GM19438 (cell line): Measurements from ENCODE around the gene EVC.
"Not testable (repeated sequence)": the region's sequence is repeated elsewhere in the genome, so short reads cannot be mapped to it uniquely, and the experiment has no call there.

ENCODE experiments used
- ATAC-seq: cut with Tn5 transposase; IDR thresholded peaks from one replicate; pipeline ENCODE4 v1.9.1; 2021; ENCODE audit warnings: low read depth; ENCODE audit not compliant: unreplicated experiment

Gene EVC

DNA sequence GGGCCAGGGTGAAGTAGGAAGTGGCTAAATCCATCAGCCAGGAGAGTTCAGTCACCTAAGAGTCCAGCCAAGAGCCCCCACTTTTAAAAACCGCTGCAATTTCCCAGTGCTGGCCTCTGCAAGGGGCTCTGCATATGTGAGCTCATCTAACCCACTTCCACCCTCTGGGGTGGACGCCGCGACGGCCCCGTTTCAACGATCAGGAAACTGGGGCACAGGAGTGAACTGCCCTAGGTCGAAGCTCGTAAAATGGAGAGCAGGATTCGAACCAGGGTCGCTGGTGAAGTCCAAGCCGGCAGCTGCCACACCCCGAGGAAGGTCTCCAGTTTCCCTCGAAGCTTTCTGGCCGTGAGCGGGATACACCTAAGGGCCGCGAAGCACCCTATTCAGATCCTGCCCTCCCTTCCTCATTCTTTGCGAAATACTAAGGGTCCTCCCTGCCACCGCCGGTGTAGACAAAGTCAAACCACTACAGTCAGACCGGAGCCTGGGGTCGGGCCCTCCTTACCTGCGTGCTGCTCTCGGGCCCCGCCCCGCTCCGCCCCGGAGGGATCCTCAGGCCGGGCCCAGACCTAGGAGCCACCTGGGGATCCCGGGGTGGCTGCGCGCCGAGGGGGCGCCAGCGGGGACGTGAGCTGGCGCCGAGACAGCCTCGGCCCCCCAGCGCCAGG lies 3.1 kb upstream of the EVC start:
- ATAC-seq = peak; percentile 40

GRCh38 chr4:5708449-5709206 lies 2.4 kb upstream of the EVC start, which contains the start of gene EVC2:
TSS of gene EVC2 (minus strand) at chr4:5708559. CDS start at chr4:5708513, 46 bp downstream.
- ATAC-seq = peak; percentile 44

GRCh38 chr4:5709207-5709575 lies 1.8 kb upstream of the EVC start:
- no peak for ATAC-seq

DNA sequence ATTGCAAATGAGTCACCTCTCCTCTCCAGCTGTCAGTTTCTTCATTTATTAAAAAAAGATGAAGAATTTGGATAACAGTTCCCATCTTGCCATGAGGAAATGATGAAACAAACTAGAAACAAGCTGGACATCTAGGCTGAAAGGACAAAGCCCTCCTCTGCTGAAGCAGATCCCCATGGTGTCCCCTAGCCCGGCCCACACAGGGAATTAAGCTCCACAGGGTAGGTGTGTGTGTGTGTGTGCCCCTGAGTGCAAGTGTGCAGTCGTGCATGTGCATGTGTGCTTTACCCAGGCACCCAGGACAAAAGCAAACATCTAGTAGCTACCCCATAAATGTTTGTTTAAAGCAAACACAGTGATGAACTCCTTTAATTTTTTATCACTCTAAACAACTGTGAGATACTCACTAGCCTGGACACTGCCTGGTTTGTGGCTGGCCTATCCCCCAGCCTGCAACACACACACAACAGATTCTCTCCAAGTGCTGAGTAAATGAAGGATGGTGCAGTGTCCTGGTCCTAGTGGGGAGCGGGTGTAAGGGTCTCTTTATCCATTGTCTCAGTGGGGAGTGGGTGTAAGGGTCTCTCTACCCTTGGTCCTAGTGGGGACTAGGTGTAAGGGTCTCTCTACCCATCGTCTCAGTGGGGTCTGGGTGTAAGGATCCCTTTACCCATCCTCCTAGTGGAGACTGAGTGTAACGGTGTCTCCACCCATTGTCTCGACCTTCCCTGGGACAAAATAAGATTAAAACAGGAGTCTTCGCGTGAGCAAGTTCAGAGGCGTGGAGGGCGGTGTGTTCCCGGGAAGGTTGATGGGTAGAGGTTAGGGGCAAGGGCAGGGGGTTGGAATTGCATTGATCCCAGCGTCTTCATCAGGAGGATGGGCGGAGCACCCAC lies 688 bp upstream of the EVC start:
- no peak for ATAC-seq

- no peak for ATAC-seq
Measured at GRCh38 chr4:5711479-5712184, 631 bp downstream of the EVC start.

DNA sequence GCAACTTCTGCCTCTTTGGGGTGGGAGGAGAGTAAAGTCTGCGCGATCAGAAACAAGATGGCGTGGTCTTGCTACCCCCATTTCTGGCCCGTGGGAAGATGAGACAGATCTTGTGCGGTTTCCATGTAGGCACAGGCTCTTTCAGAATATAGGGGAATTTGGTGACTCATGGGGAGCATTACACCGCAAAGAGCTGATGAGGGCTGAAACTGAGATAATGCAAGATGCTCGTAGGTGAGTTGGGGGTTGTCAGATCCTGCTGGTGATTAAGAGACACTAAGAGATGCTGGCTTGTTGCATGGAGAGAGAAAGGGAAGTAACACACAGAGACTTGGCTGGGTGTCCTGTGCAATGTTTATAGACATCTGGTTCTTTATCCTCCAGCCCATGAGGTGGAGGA lies 1.5 kb downstream of the EVC start:
- no peak for ATAC-seq

DNA sequence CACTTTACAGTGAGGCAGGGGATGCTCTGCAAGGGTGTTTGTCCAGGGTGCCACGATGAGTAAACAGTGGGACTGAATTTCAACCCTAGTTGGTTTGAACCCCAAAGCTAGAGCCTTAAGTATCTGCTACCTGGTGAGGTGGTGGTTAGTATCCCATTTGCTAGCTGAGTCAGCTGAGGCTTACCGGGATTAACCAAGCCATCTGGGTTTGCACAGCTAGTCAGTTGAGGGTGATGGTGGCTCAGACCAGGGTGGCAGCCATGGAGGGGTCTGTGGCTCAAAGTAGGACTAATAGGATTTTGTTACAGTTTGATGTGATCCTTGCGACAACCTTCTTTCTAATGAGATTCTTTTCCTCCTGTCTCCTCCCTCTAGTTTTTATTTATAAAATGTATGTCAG lies 1.9 kb downstream of the EVC start:
- no peak for ATAC-seq

- ATAC-seq = no peak
Measured at GRCh38 chr4:5713861-5714260, 2.9 kb downstream of the EVC start.

DNA sequence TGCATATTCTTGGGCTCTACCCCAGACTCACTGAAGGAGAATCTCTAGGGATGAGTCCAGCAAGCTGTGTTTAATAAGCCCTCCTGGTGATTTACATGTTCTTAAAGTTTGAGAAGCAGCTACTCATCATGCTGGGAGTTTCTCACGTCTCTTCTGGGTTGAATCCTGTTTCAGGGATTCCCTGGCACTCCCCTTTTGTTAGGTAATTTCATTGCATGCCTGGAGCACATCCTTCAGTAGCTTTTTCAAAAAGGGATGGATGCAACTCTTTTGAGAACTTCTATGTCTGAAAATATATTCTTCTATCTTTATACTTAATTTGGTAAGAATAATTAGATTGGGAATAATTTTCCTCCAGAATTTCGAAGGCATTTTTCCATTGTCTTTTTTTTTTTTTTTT lies 4.4 kb downstream of the EVC start:
- no peak for ATAC-seq

GRCh38 chr4:5716391-5716790 lies 5.4 kb downstream of the EVC start:
- ATAC-seq = no peak

DNA sequence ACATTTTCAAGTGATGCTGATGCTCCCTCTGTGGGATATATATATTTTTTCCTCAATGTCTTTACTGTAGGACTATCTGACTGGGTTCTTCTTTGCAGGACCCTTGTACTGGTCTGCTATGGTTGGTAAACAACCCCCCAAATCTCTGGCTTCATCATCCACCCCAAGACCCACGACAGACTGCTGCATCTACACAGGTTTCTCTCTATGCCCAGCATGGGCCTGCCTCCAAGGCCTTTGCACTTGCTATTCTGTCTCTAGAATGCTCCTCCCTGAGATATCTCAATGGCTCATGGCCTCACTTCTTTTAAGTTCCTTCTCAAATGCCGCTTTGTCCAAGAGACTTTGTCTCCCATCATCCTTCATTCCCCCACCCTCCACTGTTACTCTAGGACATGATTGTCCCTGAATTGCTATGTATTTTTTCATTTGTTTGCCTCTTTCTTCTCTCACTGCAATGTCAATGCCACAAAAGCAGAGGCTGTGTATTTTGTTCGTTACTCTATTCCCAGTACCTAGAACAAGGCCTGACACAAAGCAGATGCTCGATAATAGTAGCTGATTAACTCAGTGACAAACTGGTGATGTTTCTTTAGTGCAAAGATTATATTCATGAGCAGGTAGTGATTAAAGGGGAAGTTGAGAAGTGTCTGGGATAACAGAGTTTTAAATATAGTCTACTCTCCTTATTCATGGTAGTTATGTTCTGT lies 6.6 kb downstream of the EVC start:
- ATAC-seq = no peak

DNA sequence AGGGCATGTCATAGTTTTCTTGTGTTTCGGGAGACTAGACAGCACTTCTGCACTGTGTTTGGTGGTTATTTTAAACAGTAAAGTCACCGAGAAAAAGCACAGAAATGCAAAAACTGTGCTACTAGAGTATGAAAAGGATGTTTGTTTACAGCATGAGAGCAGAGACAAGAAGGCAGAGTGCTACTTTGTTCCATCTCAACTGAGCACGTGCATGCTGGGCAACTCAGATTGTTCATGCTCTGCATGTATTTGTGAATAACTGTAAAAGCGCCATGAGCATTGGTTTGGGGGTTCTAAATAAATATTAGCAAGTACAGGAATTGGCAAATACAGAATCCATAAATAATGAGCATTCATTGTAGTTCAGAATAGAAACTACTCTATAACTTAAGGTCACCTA lies 7.4 kb downstream of the EVC start:
- no peak for ATAC-seq

DNA sequence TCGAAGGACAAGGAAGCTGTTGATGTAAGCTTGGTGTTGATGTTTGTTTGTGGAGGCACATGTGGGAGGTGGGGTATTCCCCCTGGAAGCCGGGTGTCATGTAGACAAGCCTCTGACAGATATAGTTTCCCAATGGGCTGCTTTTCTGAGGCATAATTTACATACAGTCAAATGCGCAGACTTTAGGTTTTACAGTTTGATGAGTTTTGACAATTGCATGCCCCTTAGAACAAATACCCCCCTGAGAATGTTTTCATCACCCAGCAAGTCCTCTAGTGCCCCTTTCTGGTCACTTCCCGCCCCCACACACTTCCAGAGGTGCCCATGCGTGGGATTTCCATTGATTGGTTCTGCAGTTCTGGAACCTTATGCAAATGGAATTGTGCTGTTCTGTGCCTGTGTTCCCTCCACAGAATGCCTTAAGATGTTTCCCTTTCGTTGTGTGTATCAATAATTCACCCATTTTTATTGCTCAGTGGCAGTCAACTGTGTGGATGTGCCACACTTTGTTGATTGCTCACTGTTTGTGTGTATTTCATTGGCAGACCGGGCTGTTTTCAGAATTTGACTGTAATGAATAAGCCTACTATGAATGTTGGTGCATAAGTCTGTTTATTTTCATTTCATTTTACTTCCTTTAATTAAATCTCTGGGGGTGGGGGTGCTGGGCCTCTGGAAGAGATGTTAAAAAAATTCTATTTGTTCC lies 8.5 kb downstream of the EVC start:
- no peak for ATAC-seq

DNA sequence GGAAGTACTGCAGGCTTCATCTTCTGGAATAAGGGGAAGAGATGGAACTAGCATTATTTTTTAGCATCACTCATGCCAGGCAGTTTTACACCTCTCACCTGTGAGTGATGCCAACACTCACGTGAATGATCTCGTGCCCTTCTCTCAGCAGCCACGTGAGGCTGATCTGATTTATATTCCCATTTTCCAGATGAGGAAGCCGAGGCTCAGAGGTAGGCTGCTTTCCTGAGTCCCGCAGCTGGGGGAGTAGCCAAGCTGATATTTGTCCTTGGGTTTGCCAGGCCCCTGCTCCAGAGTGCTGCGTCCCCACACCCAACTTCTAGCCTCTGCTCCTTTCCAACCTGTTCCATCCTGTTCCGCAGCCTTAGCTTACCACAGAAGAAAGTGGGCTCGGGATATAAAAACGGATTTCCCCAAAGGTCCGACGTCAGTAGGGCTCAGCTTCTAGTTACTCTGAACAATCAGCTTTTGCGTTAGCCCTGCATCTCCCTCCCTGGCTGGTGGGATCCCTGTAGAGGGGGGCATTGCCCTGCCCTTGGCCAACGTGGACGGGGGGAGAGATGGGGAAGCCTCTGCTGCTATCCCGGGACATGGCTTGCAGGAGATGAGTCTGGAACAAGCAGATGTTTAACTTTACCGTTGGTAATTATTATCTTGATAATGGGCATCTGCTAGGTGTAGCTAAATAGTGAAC lies 9.3 kb downstream of the EVC start:
- no peak for ATAC-seq

GRCh38 chr4:5720980-5721379 lies 10.0 kb downstream of the EVC start:
- ATAC-seq = no peak

DNA sequence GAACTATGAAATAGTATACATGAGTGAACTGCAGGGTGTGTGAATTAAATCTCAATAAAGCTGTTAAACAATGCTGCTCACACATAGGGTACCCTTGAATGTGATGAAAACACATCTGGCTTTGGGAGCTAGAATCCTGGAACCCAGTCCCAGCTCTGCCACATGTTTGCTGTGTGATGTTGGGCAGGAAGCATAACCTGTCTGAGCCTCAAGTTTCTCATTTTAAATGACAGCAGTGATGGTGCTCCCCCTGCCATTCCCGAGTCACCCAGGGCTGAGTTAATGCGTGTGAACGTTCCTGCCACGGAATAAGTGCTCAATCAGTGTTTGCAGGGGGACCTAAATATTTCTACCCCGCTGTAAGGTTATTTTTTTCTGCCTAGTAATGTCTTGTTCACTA lies 10.9 kb downstream of the EVC start:
- no peak for ATAC-seq

DNA sequence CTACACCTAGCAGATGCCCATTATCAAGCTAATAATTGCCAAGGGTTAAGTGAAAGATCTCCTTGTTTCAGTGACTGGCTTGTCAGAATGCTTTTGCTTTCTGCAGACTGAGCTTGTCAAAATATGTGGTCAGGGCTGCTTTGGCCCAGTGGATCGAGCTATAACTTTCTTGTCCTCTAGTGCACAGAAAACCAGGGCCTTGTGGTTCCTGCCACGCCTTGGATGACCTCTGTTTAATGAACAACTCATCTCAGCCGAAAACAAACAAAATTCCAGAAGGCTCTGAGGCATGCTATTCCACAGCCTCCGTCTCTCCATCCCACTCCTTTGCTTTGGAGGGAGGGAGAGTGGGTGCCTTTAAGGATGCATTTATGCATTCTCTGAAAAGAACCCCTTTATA lies 11.3 kb downstream of the EVC start:
- ATAC-seq = no peak

GRCh38 chr4:5724377-5724776 lies 13.4 kb downstream of the EVC start:
- ATAC-seq = no peak

DNA sequence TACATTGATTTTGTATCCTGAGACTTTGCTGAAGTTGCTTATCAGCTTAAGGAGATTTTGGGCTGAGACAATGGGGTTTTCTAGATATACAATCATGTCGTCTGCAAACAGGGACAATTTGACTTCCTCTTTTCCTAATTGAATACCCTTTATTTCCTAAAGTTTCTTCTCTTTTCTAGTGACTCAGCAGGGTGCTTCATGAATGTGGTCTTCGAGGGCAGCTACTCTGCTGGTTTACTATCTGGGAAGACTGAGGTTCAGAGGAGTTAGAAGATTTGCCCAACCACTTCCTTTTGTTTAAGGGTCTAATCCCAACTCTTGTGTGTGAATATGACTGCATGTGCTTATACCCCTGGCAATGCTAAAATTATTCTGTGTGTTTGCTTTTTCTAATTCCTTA lies 17.4 kb downstream of the EVC start:
- not testable (repeated sequence) for ATAC-seq
